ENCODE measurements around the gene GRIK2. TPM values are rescaled to one million over a fixed set of nuclear protein-coding genes. Genes with fewer than 3 reads are reported as not detected.

Gene GRIK2
- total RNA-seq, 1 experiment from 2014 or later: 0.29 TPM

- POLR2A ChIA-PET: no interaction called here
- Mint-ChIP-seq H3K9me3 (ENCODE audit: unreplicated experiment) (no peaks in the 10 kb centered on the region), H3K36me3 (ENCODE audit: insufficient read depth, unreplicated experiment) (no peaks in the 10 kb centered on the region), H3K27me3 (ENCODE audit: insufficient read depth, unreplicated experiment) (no peaks in the 10 kb centered on the region), H3K27ac (ENCODE audit: unreplicated experiment) (no peak overlapping the region), H3K4me1 (ENCODE audit: low read depth, unreplicated experiment) (no peaks in the 10 kb centered on the region), H3K4me3 (ENCODE audit: unreplicated experiment) (no peak overlapping the region)
- no peak for TF ChIP-seq CTCF (IDR thresholded peaks at IDR 0.05; ENCODE audit: insufficient read depth in 1 of 2, low read depth in 1 of 2, low read length in 1 of 2, severe bottlenecking in 1 of 2, unreplicated experiment in 1 of 2)
- Histone ChIP-seq H3K9me3 (no peaks in the 10 kb centered on the region), H3K36me3 (ENCODE audit: control insufficient read depth, insufficient read depth, low read length) (no peaks in the 10 kb centered on the region), H3K27me3 (replicated peaks; ENCODE audit: control insufficient read depth, insufficient read depth, low read length) (no peaks in the 10 kb centered on the region), H3K4me1 (no peaks in the 10 kb centered on the region), H3K4me3 (ENCODE audit: low read depth, low read length) (no peak overlapping the region)
- intact Hi-C loops (cut with micrococcal nuclease; ENCODE audit: unreplicated experiment): no loop called here
- DNase-seq: no peak
- CTCF ChIA-PET: no interaction called here
- BruUV-seq (replicated peaks): no TSS peak
Measured at GRCh38 chr6:101728956-101729355, 335.4 kb downstream of the GRIK2 start.

GRCh38 chr6:101730954-101731353 lies 337.4 kb downstream of the GRIK2 start:
- no peak for DNase-seq
- no peak overlapping the region for H3K27ac Mint-ChIP-seq (ENCODE audit: unreplicated experiment)
- H3K36me3 Mint-ChIP-seq (ENCODE audit: insufficient read depth, unreplicated experiment): no peaks in the 10 kb centered on the region
- Histone ChIP-seq H3K27me3 (replicated peaks; ENCODE audit: control insufficient read depth, insufficient read depth, low read length) (no peaks in the 10 kb centered on the region), H3K4me1 (no peaks in the 10 kb centered on the region), H3K36me3 (ENCODE audit: control insufficient read depth, insufficient read depth, low read length) (no peaks in the 10 kb centered on the region), H3K9me3 (no peaks in the 10 kb centered on the region), H3K4me3 (ENCODE audit: low read depth, low read length) (no peak overlapping the region)
- ChIA-PET POLR2A (no interaction called here), CTCF (no interaction called here)
- intact Hi-C loops (cut with micrococcal nuclease; ENCODE audit: unreplicated experiment): no loop called here
- no peak overlapping the region for H3K4me3 Mint-ChIP-seq (ENCODE audit: unreplicated experiment)
- no peaks in the 10 kb centered on the region for H3K4me1 Mint-ChIP-seq (ENCODE audit: low read depth, unreplicated experiment)
- no peaks in the 10 kb centered on the region for H3K27me3 Mint-ChIP-seq (ENCODE audit: insufficient read depth, unreplicated experiment)
- no peak for TF ChIP-seq CTCF (IDR thresholded peaks at IDR 0.05; ENCODE audit: insufficient read depth in 1 of 2, low read depth in 1 of 2, low read length in 1 of 2, severe bottlenecking in 1 of 2, unreplicated experiment in 1 of 2)
- peaks cover 13% of the 10 kb centered on the region for H3K9me3 Mint-ChIP-seq (ENCODE audit: unreplicated experiment)
- no TSS peak for BruUV-seq (replicated peaks)

GRCh38 chr6:101733899-101734298 lies 340.4 kb downstream of the GRIK2 start:
- no peak overlapping the region for H3K27ac Mint-ChIP-seq (ENCODE audit: unreplicated experiment)
- H3K36me3 ChIP-seq (ENCODE audit: control insufficient read depth, insufficient read depth, low read length): no peaks in the 10 kb centered on the region
- no peaks in the 10 kb centered on the region for H3K9me3 ChIP-seq
- peaks cover 27% of the 10 kb centered on the region for H3K9me3 Mint-ChIP-seq (ENCODE audit: unreplicated experiment)
- no peaks in the 10 kb centered on the region for H3K4me1 Mint-ChIP-seq (ENCODE audit: low read depth, unreplicated experiment)
- H3K27me3 Mint-ChIP-seq (ENCODE audit: insufficient read depth, unreplicated experiment): no peaks in the 10 kb centered on the region
- ChIA-PET POLR2A (no interaction called here), CTCF (no interaction called here)
- H3K36me3 Mint-ChIP-seq (ENCODE audit: insufficient read depth, unreplicated experiment): no peaks in the 10 kb centered on the region
- intact Hi-C loops (cut with micrococcal nuclease; ENCODE audit: unreplicated experiment): no loop called here
- H3K27me3 ChIP-seq (replicated peaks; ENCODE audit: control insufficient read depth, insufficient read depth, low read length): no peaks in the 10 kb centered on the region
- BruUV-seq (replicated peaks): no TSS peak
- H3K4me1 ChIP-seq: no peaks in the 10 kb centered on the region
- no peak overlapping the region for H3K4me3 Mint-ChIP-seq (ENCODE audit: unreplicated experiment)
- no peak overlapping the region for H3K4me3 ChIP-seq (ENCODE audit: low read depth, low read length)
- no peak for TF ChIP-seq CTCF (IDR thresholded peaks at IDR 0.05; ENCODE audit: insufficient read depth in 1 of 2, low read depth in 1 of 2, low read length in 1 of 2, severe bottlenecking in 1 of 2, unreplicated experiment in 1 of 2)
- DNase-seq: no peak
